Nephron progenitor cell (in vitro differentiated cells): ENCODE measurements around the gene CCDC197.

Source experiments
- DNase-seq: peaks from one replicate; pipeline ENCODE4 v3.0.0; 2021
- H3K27ac Mint-ChIP-seq: 2 replicates; pipeline ENCODE4 v1.8.0; 2021; ENCODE audit warnings: mild to moderate bottlenecking, moderate library complexity, mixed read lengths
- H3K27me3 Mint-ChIP-seq: 2 replicates; pipeline ENCODE4 v1.8.0; 2021; ENCODE audit warnings: mild to moderate bottlenecking, low read depth, mixed read lengths; ENCODE audit not compliant: poor library complexity
- H3K36me3 Mint-ChIP-seq: 2 replicates; pipeline ENCODE4 v1.8.0; 2021; ENCODE audit warnings: low read depth, mixed read lengths
- H3K4me1 Mint-ChIP-seq: 2 replicates; pipeline ENCODE4 v1.8.0; 2021; ENCODE audit warnings: mixed read lengths
- H3K4me3 Mint-ChIP-seq: 2 replicates; pipeline ENCODE4 v1.8.0; 2021; ENCODE audit warnings: mild to moderate bottlenecking, moderate library complexity, mixed read lengths
- H3K9me3 Mint-ChIP-seq: 2 replicates; pipeline ENCODE4 v1.8.0; 2021; ENCODE audit warnings: mild to moderate bottlenecking, moderate library complexity, mixed read lengths
- CTCF ChIP-seq: fragments of 200-600 bp; sonication (generic); IDR thresholded peaks from 2 replicates; pipeline ENCODE4 v1.5.0; 2021; ENCODE audit warnings: antibody characterized with exemption

The CCDC197 gene

GRCh38 chr14:94022532-94023411 lies 25.7 kb downstream of the CCDC197 start:
- H3K4me3 Mint-ChIP-seq: no peak overlapping the region
- H3K27me3 Mint-ChIP-seq: peaks cover 11% of the 10 kb centered on the region
- no peaks in the 10 kb centered on the region for H3K36me3 Mint-ChIP-seq
- H3K27ac Mint-ChIP-seq: no peak overlapping the region
- no peak for DNase-seq
- H3K9me3 Mint-ChIP-seq: no peaks in the 10 kb centered on the region
- H3K4me1 Mint-ChIP-seq: peaks cover 54% of the 10 kb centered on the region
- no peak for TF ChIP-seq CTCF

GRCh38 chr14:94024549-94024948 lies 27.4 kb downstream of the CCDC197 start:
- Mint-ChIP-seq H3K4me1 (peaks cover 39% of the 10 kb centered on the region), H3K27me3 (peaks cover 6% of the 10 kb centered on the region), H3K36me3 (no peaks in the 10 kb centered on the region), H3K9me3 (no peaks in the 10 kb centered on the region), H3K4me3 (no peak overlapping the region), H3K27ac (no peak overlapping the region)
- DNase-seq: no peak
- TF ChIP-seq CTCF: no peak

- no peak for TF ChIP-seq CTCF
- peaks cover 27% of the 10 kb centered on the region for H3K4me1 Mint-ChIP-seq
- no peaks in the 10 kb centered on the region for H3K9me3 Mint-ChIP-seq
- peaks cover 9% of the 10 kb centered on the region for H3K27me3 Mint-ChIP-seq
- no peak overlapping the region for H3K27ac Mint-ChIP-seq
- no peaks in the 10 kb centered on the region for H3K36me3 Mint-ChIP-seq
- DNase-seq: no peak
- peak overlapping the region; percentile 78 for H3K4me3 Mint-ChIP-seq
Measured at GRCh38 chr14:94025720-94026119, 28.6 kb downstream of the CCDC197 start.

- peak within 1 kb of the TSS; percentile 78 for H3K4me3 Mint-ChIP-seq
- no peak within 1 kb of the TSS for H3K27ac Mint-ChIP-seq
- H3K27me3 Mint-ChIP-seq: peaks cover 12% of the 10 kb centered on the region
- TF ChIP-seq CTCF: no peak
- H3K9me3 Mint-ChIP-seq: no peaks in the 10 kb centered on the region
- H3K36me3 Mint-ChIP-seq: no peaks in the 10 kb centered on the region
- DNase-seq: peak; percentile 97
- peaks cover 22% of the 10 kb centered on the region for H3K4me1 Mint-ChIP-seq
Measured at GRCh38 chr14:94026173-94026888, 29.2 kb downstream of the CCDC197 start, which contains the start of gene OTUB2. Gene OTUB2 (plus strand): TSS chr14:94026340. CDS start chr14:94026538, 198 bp downstream.

GRCh38 chr14:94026889-94027469 lies 29.9 kb downstream of the CCDC197 start:
- H3K4me3 Mint-ChIP-seq: peak overlapping the region; percentile 73
- H3K27me3 Mint-ChIP-seq: peaks cover 10% of the 10 kb centered on the region
- DNase-seq: no peak
- no peak for TF ChIP-seq CTCF
- no peak overlapping the region for H3K27ac Mint-ChIP-seq
- no peaks in the 10 kb centered on the region for H3K36me3 Mint-ChIP-seq
- H3K4me1 Mint-ChIP-seq: peaks cover 16% of the 10 kb centered on the region
- H3K9me3 Mint-ChIP-seq: no peaks in the 10 kb centered on the region
